Effector memory CD8-positive, alpha-beta T cell (primary cell): ENCODE data around the gene OR4M1.
"Not testable (repeated sequence)": the region's sequence is repeated elsewhere in the genome, so short reads cannot be mapped to it uniquely, and the experiment has no call there.

ENCODE experiments used
- ATAC-seq: fragments of 150-1000 bp; cut with Tn5 transposase; replicated peaks from 2 replicates; pipeline ENCODE4 v1.10.0; 2021; ENCODE audit warnings: mild to moderate bottlenecking, moderate library complexity
- DNase-seq, 3 experiments: peaks; one replicate each; pipeline ENCODE4 v3.0.0; 2021
- H3K27ac Mint-ChIP-seq, 2 donors: one replicate each; pipeline ENCODE4 v1.8.0; 2022; ENCODE audit warnings: mild to moderate bottlenecking in 2 of 2, mixed read lengths in 2 of 2, moderate library complexity in 2 of 2
- H3K27me3 Mint-ChIP-seq, 2 donors: one replicate each; pipeline ENCODE4 v1.8.0; 2022; ENCODE audit warnings: mixed read lengths in 2 of 2
- H3K36me3 Mint-ChIP-seq: one replicate; pipeline ENCODE4 v1.8.0; 2022; ENCODE audit warnings: mild to moderate bottlenecking, moderate library complexity, mixed read lengths; ENCODE audit not compliant: insufficient read depth
- H3K4me1 Mint-ChIP-seq, 2 donors: one replicate each; pipeline ENCODE4 v1.8.0; 2022; ENCODE audit warnings: low read depth in 2 of 2, mixed read lengths in 2 of 2
- H3K4me3 Mint-ChIP-seq, 2 donors: one replicate each; pipeline ENCODE4 v1.8.0; 2022; ENCODE audit warnings: mild to moderate bottlenecking in 2 of 2, mixed read lengths in 2 of 2, moderate library complexity in 2 of 2
- H3K9me3 Mint-ChIP-seq, 2 donors: one replicate each; pipeline ENCODE4 v1.8.0; 2022; ENCODE audit warnings: mixed read lengths in 2 of 2

Gene OR4M1

DNA sequence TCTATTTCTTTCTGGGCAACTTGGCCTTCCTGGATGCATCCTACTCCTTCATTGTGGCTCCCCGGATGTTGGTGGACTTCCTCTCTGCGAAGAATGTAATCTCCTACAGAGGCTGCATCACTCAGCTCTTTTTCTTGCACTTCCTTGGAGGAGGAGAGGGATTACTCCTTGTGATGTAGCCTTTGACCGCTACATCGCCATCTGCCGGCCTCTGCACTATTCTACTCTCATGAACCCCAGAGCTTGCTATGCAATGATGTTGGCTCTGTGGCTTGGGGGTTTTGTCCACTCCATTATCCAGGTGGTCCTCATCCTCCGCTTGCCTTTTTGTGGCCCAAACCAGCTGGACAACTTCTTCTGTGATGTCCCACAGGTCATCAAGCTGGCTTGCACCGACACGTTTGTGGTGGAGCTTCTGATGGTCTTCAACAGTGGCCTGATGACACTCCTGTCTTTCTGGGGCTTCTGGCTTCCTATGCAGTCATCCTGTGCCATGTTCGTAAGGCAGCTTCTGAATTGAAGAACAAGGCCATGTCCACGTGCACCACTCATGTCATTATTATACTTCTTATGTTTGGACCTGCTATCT lies 23.3 kb downstream of the OR4M1 start:
- H3K4me1 Mint-ChIP-seq, H3K36me3 Mint-ChIP-seq, H3K9me3 Mint-ChIP-seq, H3K4me3 Mint-ChIP-seq, H3K27me3 Mint-ChIP-seq, DNase-seq, H3K27ac Mint-ChIP-seq, ATAC-seq: not testable (repeated sequence)

DNA sequence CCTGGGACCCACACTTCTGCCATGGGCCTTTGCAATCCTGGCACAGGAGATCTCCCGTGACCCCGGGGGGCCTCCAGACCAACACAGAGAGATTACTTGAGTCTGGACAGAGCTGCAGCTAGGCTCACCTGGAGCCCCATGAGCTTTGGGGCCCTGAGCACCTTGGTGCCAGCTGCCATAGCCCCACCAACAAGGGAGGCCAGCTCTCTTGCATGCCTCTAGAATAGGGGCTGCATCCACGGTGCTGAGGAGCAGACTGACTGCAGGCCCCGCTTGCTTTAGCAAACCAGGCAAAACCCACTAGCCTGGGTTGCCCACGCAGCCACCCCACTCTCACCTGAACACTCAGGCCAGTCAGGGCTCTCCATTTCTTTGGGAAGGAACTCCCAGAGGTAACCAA lies 26.6 kb downstream of the OR4M1 start:
- ATAC-seq: no peak
- Mint-ChIP-seq H3K9me3 (peaks cover 0 to 2% of the 10 kb centered on the region in 2 donors), H3K27ac (no peak overlapping the region), H3K27me3 (no peaks in the 10 kb centered on the region), H3K4me1 (no peaks in the 10 kb centered on the region), H3K36me3 (no peaks in the 10 kb centered on the region), H3K4me3 (no peak overlapping the region)
- no peak for DNase-seq

DNA sequence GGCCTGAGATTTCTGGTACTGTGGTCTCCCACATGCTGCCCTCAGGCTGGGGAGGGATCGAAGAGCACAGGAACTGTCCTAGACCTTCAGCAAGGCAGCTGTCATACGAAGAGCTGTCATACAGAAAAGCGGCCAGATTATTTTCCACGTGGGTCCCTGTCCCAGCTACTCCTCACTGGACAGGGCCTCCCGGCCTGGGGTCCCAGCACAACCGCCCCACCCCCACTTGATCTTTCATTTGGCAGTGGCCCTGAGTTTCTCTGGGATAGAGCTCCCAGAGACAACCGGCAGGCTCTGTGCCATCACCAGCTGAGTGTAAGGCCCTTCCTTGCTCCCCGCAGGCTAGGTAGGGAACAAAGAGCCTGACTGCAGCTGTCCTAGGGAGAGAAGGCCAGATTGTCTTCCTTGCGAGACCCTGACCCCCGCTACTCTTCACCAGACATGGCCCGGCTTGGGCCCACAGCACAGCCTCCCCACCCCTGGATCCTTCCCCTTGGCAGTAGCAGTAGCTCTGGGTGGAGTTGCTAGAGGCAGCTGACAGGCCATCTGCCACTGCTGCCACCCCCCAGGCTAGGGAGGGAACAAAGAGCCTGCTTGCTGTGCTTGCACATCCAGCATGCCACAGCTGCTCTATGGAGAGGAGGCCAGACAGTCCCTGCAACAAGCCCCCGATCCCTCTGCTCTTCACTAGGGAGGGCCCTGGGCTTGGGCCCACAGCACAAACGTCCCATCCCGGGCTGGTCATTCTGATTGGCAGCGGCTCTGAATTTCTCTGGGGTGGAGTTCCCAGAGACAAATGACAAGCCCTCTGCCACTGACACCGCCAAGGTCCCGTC lies 27.2 kb downstream of the OR4M1 start:
- no peak for ATAC-seq
- H3K27ac Mint-ChIP-seq: no peak overlapping the region
- H3K36me3 Mint-ChIP-seq: no peaks in the 10 kb centered on the region
- no peaks in the 10 kb centered on the region for H3K4me1 Mint-ChIP-seq
- no peaks in the 10 kb centered on the region for H3K27me3 Mint-ChIP-seq
- H3K4me3 Mint-ChIP-seq: no peak overlapping the region
- H3K9me3 Mint-ChIP-seq: peaks cover 0 to 2% of the 10 kb centered on the region in 2 donors
- DNase-seq: no peak

DNA sequence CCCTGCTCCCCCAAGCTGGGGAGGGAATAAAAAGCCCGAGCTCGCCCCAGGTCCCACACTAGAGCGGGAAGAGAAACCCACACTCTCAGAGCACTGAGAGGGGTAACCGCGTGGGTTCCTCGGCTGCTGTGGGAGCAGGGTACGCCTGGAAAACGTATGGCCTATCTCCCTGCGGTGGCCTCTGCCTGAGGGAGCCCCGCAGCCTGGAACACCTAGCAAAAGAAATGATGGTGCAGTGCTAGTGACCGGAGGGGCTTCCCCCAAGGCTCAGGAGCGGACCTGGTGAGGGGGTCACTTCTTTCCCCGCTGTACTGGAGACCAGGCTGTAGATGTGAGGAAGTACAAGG lies 27.8 kb downstream of the OR4M1 start:
- H3K27me3 Mint-ChIP-seq: no peaks in the 10 kb centered on the region
- H3K27ac Mint-ChIP-seq: no peak overlapping the region
- H3K36me3 Mint-ChIP-seq: no peaks in the 10 kb centered on the region
- H3K9me3 Mint-ChIP-seq: peaks cover 0 to 2% of the 10 kb centered on the region in 2 donors
- no peaks in the 10 kb centered on the region for H3K4me1 Mint-ChIP-seq
- DNase-seq (no peak), ATAC-seq (no peak)
- no peak overlapping the region for H3K4me3 Mint-ChIP-seq

DNA sequence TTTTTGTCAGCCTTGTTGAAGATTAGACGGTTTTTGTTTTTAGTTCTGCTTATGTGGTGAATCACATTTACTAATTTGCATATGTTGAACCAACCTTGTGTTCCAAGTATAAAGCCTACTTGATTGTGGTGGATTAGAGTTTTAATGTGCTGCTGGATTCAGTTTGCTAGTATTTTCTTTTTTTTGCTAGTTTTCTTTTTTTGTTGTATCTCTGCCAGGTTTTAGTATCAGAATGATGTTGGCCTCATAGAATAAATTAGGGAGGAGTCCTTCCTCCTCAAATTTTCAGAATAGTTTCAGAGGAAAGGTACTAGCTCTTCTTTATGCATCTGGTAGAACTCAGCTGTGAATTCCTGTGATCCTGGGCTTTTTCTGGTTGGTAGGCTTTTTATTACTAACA lies 30.2 kb downstream of the OR4M1 start, which contains the start of gene OR4N2:
Gene OR4N2, plus strand, starts transcription at position 301 of the 400 bp plus-strand sequence. CDS start 23,679 bp downstream, outside the sequence.
- not testable (repeated sequence) for H3K9me3 Mint-ChIP-seq, H3K27ac Mint-ChIP-seq, ATAC-seq, H3K36me3 Mint-ChIP-seq, DNase-seq, H3K4me1 Mint-ChIP-seq, H3K4me3 Mint-ChIP-seq, H3K27me3 Mint-ChIP-seq

DNA sequence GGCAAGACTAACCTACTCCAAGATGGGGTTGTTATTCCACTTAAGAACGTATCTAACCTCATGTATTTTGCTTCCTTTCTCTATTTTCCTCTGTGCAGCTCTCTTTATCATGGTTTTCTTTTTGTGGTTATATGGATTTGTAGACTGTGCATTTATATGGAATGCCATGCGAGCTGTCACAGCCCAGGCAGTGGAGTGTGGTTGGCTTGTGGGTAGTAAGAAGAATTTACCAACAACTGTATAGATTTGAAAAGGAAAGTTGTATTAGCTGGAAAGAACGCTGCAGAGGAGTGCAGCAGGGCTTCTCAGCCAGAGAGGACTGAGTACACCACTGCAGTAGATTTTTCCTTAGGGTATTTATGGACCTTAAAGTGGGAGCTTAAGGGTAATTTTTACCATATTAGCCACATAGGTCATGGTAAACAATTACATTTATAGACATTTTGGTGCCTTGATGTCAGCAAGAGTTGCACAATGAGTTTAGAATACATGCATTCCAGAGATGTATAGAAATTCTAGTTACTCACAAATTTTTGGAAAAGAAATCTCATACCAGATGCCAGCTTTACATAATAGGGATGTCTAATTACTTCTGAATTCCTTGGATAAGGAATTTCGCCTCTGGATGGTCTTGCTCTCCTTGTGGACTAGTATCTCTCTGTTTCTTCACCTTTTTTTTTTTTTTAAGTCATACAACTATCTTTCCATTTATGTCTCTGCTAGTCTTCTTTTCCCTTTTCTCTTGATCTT lies 40.0 kb downstream of the OR4M1 start:
- DNase-seq, H3K27ac Mint-ChIP-seq, H3K4me3 Mint-ChIP-seq, ATAC-seq, H3K36me3 Mint-ChIP-seq, H3K9me3 Mint-ChIP-seq, H3K4me1 Mint-ChIP-seq, H3K27me3 Mint-ChIP-seq: not testable (repeated sequence)

DNA sequence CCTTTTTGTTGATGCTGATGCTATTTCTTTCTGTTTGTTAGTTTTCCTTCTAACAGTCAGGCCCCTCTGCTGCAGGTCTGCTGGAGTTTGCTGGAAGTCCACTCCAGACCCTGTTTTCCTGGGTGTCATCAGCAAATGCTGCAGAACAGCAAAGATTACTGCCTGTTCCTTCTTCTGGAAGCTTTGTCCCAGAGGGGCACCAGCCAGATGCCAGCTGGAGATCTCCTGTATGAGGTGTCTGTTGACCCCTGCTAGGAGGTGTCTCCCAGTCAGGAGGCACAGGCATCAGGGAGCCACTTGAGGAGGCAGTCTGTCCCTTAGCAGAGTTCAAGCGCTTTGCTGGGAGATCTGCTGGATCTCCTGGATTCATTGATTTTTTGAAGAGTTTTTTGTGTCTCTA lies 46.6 kb downstream of the OR4M1 start:
- H3K36me3 Mint-ChIP-seq, H3K9me3 Mint-ChIP-seq, ATAC-seq, H3K4me1 Mint-ChIP-seq, DNase-seq, H3K4me3 Mint-ChIP-seq, H3K27ac Mint-ChIP-seq: not testable (repeated sequence)
- H3K27me3 Mint-ChIP-seq: peaks cover 0 to 11% of the 10 kb centered on the region in 2 donors

DNA sequence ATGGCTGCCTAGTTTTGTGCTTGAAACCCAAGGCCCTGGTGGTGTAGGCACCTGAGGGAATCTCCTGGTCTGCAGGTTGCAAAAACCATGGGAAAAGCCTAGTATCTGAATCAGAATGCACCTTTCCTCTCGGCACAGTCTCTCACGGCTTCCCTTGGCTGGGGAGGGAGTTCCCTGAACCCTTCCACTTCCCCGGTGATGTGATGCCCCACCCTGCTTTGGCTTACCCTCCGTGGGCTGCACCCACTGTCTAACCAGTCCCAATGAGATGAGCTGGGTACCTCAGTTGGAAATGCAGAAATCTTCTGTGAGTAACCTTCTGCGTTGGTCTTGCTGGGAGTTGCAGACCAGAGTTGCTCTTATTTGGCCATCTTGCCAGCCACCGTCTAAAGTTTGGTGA lies 47.7 kb downstream of the OR4M1 start:
- not testable (repeated sequence) for H3K4me1 Mint-ChIP-seq, DNase-seq, H3K9me3 Mint-ChIP-seq, H3K4me3 Mint-ChIP-seq, ATAC-seq, H3K36me3 Mint-ChIP-seq, H3K27ac Mint-ChIP-seq
- peaks cover 0 to 11% of the 10 kb centered on the region in 2 donors for H3K27me3 Mint-ChIP-seq

DNA sequence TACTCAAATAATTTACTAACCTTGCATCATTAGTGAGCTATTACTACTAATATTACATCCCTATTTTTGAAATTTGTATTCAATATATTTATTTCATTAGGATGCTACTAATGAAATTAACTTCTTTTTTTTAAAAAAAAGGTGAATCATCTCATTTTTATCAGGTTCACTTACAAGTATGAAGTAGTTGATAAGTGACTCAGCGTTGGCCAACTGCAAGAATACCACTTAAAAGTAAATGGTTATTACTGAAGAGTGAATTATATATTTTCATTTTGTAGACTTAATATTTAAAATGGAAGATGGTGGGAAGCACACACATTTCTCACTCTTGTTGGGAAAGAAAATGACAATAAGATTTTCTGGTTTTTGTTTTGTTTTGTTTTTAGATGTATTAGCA lies 49.9 kb downstream of the OR4M1 start:
- H3K4me1 Mint-ChIP-seq: no peaks in the 10 kb centered on the region
- H3K27me3 Mint-ChIP-seq: peaks cover 0 to 11% of the 10 kb centered on the region in 2 donors
- no peak overlapping the region for H3K27ac Mint-ChIP-seq
- no peaks in the 10 kb centered on the region for H3K36me3 Mint-ChIP-seq
- ATAC-seq: no peak
- peaks cover 6 to 8% of the 10 kb centered on the region in 2 donors for H3K9me3 Mint-ChIP-seq
- DNase-seq: no peak
- no peak overlapping the region for H3K4me3 Mint-ChIP-seq

DNA sequence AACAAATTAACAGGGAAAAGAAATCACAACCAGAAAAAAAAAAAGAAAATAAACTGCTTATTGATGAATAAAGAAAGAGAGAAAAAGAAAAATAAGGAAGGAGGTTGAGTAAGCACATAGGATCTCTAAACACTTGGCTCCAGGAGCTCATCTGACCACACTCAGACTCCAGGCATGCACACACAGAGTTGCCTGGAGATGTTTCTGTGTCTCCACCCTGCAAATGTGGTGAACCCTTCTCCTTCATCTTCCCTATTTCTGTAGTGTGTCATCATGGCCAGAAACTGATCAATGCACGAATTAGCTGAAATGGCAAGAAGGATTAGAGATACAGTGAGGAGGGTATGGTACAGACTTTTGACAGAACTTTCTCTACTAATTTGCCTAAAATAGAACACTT lies 50.5 kb downstream of the OR4M1 start:
- ATAC-seq (no peak), DNase-seq (no peak)
- Mint-ChIP-seq H3K9me3 (peaks cover 6 to 8% of the 10 kb centered on the region in 2 donors), H3K27ac (no peak overlapping the region), H3K4me1 (no peaks in the 10 kb centered on the region), H3K36me3 (no peaks in the 10 kb centered on the region), H3K4me3 (no peak overlapping the region), H3K27me3 (peaks cover 0 to 11% of the 10 kb centered on the region in 2 donors)

DNA sequence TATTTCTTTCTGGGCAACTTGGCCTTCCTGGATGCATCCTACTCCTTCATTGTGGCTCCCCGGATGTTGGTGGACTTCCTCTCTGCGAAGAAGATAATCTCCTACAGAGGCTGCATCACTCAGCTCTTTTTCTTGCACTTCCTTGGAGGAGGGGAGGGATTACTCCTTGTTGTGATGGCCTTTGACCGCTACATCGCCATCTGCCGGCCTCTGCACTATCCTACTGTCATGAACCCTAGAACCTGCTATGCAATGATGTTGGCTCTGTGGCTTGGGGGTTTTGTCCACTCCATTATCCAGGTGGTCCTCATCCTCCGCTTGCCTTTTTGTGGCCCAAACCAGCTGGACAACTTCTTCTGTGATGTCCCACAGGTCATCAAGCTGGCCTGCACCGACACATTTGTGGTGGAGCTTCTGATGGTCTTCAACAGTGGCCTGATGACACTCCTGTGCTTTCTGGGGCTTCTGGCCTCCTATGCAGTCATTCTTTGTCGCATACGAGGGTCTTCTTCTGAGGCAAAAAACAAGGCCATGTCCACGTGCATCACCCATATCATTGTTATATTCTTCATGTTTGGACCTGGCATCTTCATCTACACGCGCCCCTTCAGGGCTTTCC lies 54.4 kb downstream of the OR4M1 start:
- not testable (repeated sequence) for H3K4me1 Mint-ChIP-seq, H3K4me3 Mint-ChIP-seq, DNase-seq, H3K36me3 Mint-ChIP-seq, ATAC-seq, H3K27ac Mint-ChIP-seq, H3K27me3 Mint-ChIP-seq, H3K9me3 Mint-ChIP-seq

DNA sequence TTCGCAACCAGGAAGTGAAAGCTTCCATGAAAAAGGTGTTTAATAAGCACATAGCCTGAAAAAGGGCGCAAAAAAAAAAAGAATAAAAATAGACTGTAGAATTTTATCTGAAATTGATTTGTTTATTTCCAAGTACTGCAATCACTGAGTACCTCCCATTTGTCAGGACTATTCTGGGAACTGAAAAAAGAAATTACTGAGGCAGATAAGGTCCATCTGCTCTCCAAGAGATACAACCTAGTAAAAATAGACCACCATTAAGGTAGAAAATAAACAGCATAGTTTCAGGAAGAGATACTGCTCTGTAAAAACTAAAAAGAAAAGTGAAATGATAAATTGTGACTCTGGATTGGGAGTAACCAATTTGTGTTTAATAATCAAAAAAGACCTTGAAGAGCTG lies 55.0 kb downstream of the OR4M1 start:
- no peak for ATAC-seq
- H3K4me1 Mint-ChIP-seq: no peaks in the 10 kb centered on the region
- peaks cover 1 to 2% of the 10 kb centered on the region in 2 donors for H3K9me3 Mint-ChIP-seq
- DNase-seq: no peak
- H3K27me3 Mint-ChIP-seq: peaks cover 0 to 3% of the 10 kb centered on the region in 2 donors
- no peak overlapping the region for H3K27ac Mint-ChIP-seq
- H3K4me3 Mint-ChIP-seq: no peak overlapping the region
- H3K36me3 Mint-ChIP-seq: no peaks in the 10 kb centered on the region
